GM12891 (cell line): ENCODE results near the gene PRKRIP1.
A peak's percentile ranks its signal among the peaks of the same experiment; 100 is the strongest.
"Not testable (repeated sequence)": the region's sequence is repeated elsewhere in the genome, so short reads cannot be mapped to it uniquely, and the experiment has no call there.

Experiments
- DNase-seq: peaks from one replicate; pipeline ENCODE4 v3.0.0; 2011; ENCODE audit warnings: low spot score; ENCODE audit not compliant: insufficient read length
- FAIRE-seq: peaks from 2 replicates; lab custom pipeline; 2011; peaks lifted over from hg19 to GRCh38; lab: Jason Lieb, UNC
- PAX5 ChIP-seq: IDR thresholded peaks from 2 replicates; pipeline ENCODE4 v1.6.1; 2011; ENCODE audit warnings: low read length, moderate library complexity, mild to moderate bottlenecking; ENCODE audit not compliant: insufficient read depth, severe bottlenecking
- POLR2A ChIP-seq: IDR thresholded peaks from 2 replicates; pipeline ENCODE4 v1.6.1; 2011; ENCODE audit warnings: low read depth, low read length, control low read depth
- POLR2AphosphoS5 ChIP-seq: IDR thresholded peaks from 2 replicates; pipeline ENCODE4 v1.6.1; 2011; ENCODE audit warnings: low read depth, low read length, control low read depth
- POU2F2 ChIP-seq: IDR thresholded peaks from 2 replicates; pipeline ENCODE4 v1.6.1; 2011; ENCODE audit warnings: low read depth, mild to moderate bottlenecking, control low read depth, low read length, moderate library complexity
- SPI1 ChIP-seq: IDR thresholded peaks from 2 replicates; pipeline ENCODE4 v1.6.1; 2011; ENCODE audit warnings: low read depth, low read length, control low read depth
- TAF1 ChIP-seq: IDR thresholded peaks from 2 replicates; pipeline ENCODE4 v1.6.1; 2011; ENCODE audit warnings: low read depth, low read length, control low read depth

The PRKRIP1 gene

DNA sequence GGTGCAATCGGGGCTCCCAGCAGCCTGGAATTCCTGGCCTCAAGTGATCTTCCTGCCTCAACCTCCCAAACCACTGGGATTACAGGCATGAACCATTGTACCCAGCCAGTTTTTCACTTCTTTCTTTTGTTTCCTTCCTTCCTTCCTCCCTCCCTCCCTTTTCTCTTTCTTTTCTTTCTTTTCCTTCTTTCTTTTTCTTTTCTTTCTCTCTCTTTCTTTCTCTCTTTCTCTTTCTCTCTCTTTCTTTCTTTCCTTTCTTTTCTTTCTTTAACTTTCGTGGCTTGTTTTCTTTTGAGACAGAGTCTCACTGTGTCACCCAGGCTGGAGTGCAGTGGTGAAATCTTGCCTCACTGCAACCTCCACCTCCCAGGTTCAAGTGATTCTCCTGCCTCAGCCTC is 49.5 kb downstream of the PRKRIP1 start:
- DNase-seq, result no peak

DNA sequence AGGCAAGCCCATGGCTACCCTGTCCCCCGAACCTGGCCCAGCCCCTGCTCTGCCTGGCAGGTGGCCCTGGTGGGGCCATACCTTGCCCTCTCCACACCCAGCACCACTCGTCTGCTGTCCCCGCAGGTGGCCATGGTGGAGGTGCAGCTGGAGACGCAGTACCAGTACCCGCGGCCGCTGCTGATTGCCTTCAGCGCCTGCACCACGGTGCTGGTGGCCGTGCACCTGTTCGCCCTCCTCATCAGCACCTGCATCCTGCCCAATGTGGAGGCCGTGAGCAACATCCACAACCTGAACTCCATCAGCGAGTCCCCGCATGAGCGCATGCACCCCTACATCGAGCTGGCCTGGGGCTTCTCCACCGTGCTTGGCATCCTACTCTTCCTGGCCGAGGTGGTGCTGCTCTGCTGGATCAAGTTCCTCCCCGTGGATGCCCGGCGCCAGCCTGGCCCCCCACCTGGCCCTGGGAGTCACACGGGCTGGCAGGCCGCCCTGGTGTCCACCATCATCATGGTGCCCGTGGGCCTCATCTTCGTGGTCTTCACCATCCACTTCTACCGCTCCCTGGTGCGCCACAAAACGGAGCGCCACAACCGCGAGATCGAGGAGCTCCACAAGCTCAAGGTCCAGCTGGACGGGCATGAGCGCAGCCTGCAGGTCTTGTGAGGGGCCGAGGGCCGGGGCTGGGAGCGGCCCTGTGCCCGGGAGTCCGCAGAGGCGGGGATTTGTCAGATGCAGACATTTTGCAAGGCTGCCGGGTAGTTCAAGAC is 50.4 kb downstream of the PRKRIP1 start:
- FAIRE-seq, result no peak
- TF ChIP-seq TAF1 (no peak), POU2F2 (no peak), POLR2A (no peak), POLR2AphosphoS5 (no peak), PAX5 (no peak), SPI1 (no peak)
- no peak for DNase-seq

More for the DNA sequence above, 49.5 kb downstream of the PRKRIP1 start:
- FAIRE-seq, result no peak
- TF ChIP-seq POLR2A (no peak), POU2F2 (no peak), PAX5 (no peak), SPI1 (no peak), TAF1 (no peak), POLR2AphosphoS5 (no peak)

- TF ChIP-seq POU2F2, result no peak
- FAIRE-seq, result no peak
- no peak for DNase-seq
Observed at GRCh38 chr7:102447311-102447710, 51.1 kb downstream of the PRKRIP1 start.

- FAIRE-seq, result no peak
- TF ChIP-seq POLR2A (no peak), POLR2AphosphoS5 (no peak), SPI1 (no peak), TAF1 (no peak), PAX5 (no peak)
- no peak for DNase-seq
Observed at GRCh38 chr7:102449136-102449535, 53.0 kb downstream of the PRKRIP1 start.

- FAIRE-seq (peak; percentile 87), DNase-seq (no peak)
- no peak for TF ChIP-seq POLR2AphosphoS5
- no peak for TF ChIP-seq PAX5
- TF ChIP-seq POLR2A, result no peak
- no peak for TF ChIP-seq TAF1
- TF ChIP-seq POU2F2, result no peak
- TF ChIP-seq SPI1, result no peak
Observed at GRCh38 chr7:102450242-102450641, 54.1 kb downstream of the PRKRIP1 start.

DNA sequence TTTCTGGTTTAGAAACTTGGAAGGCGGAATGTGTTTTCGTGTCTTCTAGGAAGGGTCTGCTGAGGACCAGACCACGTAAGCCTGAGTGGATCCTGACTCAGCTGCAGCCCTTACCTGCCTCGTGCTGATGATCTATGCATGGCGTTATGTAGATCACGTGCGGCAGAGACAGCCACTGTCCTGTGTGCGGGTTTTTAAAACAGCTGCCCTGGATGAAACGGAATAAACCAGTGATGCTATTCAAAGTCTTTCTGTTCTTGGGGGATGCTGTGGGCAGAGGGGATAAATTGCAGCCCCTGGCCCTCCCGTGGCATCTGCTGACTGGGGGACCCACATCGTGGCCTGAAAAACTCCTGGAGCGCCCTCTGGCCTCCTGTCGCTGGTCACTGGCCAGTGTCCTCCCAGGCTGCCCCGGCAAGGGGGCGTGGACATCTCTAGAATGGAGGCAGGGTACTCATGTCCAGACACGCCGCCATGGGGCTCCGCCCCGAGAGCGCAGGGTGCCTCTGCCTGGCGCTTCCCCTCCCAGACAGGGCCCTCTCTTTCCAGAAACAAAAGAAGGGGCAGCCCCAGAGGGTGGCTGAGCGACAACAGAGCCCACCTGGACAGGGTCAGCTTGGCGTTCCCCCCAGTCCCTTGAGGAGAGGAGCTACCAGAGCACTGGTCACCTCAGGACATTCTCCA is 55.4 kb downstream of the PRKRIP1 start:
- peak; percentile 16 for FAIRE-seq
- no peak for DNase-seq
- no peak for TF ChIP-seq PAX5
- TF ChIP-seq POU2F2, result no peak
- no peak for TF ChIP-seq POLR2A
- TF ChIP-seq SPI1, result no peak
- TF ChIP-seq POLR2AphosphoS5, result no peak
- no peak for TF ChIP-seq TAF1

DNA sequence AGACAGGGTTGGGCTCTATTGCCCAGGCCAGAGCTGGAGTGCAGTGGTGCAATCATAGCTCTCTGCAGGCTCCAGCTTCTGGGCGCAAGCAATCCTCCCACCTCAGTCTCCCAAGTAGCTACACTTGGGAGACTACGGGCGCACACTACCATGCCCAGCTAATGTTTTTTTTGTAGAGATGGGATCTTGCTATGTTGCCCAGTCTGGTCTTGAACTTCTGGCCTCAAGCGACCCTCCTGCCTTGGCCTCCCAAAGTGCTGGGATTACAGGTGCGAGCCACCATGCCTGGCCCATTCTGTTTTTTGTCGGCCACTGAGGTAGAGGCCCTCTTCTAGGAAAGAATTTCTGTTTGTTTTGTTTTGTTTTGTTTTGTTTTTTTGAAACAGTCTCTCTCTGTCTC is 56.3 kb downstream of the PRKRIP1 start:
- no peak for DNase-seq
- no peak for FAIRE-seq
- TF ChIP-seq POU2F2, result no peak
- no peak for TF ChIP-seq SPI1
- no peak for TF ChIP-seq POLR2A
- no peak for TF ChIP-seq POLR2AphosphoS5
- no peak for TF ChIP-seq TAF1
- no peak for TF ChIP-seq PAX5

- FAIRE-seq, result no peak
- TF ChIP-seq TAF1 (no peak), SPI1 (no peak), POLR2AphosphoS5 (no peak), POU2F2 (no peak)
- DNase-seq, result no peak
Observed at GRCh38 chr7:102453319-102453718, 57.2 kb downstream of the PRKRIP1 start.

- no peak for FAIRE-seq
- TF ChIP-seq TAF1 (no peak), POLR2A (no peak), POU2F2 (no peak), PAX5 (no peak), POLR2AphosphoS5 (no peak), SPI1 (no peak)
- no peak for DNase-seq
Observed at GRCh38 chr7:102454468-102454867, 58.3 kb downstream of the PRKRIP1 start.

DNA sequence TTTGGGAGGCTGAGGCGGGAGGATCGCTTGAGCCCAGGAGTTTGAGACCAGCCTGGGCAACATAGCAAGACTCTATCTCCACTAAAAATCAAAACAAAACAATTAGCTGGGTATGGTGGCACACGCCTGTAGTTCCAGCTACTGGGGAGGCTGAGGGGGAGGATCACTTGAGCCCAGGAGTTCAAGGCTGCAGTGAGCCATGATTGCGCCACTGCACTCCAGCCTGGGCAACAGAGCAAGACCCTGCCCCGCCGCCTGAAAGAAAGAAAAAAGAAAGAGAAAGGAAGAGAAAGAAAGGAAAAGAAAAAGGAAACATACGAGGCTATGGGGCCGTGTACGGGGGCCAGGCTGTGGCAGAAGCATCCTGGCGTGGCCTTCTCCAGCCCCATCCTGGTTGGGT is 58.8 kb downstream of the PRKRIP1 start:
- not testable (repeated sequence) for DNase-seq, FAIRE-seq
